Measurements from ENCODE around the gene KCND3. TPM values are rescaled to one million over a fixed set of nuclear protein-coding genes. Genes with fewer than 3 reads are reported as not detected.

Gene KCND3
- total and polyA plus RNA-seq, 4 donors = 1.0 to 27.1 (median 6.1) TPM

DNA sequence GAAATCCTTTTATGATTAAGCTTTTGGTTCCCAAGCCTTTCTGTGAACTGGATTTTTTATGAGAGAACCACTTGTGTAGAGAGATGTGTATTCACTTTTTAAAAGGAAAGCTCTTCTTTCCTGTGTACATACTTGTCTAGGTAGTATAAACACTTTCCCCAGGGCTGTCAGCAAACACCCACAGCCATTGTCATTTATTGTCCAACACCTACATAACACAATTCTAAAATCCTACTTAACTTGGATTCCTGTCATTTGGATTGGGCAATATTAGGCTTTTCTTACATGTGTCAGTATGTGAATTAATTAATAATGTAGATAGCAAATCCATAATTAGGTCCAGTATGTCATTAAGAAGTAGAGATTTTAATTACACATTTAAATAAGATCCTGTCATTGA is 221.4 kb downstream of the KCND3 start:
- Histone ChIP-seq H3K36me3 (ENCODE audit: control insufficient read depth in 4 of 4, insufficient read depth in 3 of 4, low read depth in 1 of 4, low read length in 3 of 4) (peaks cover 2 to 24% (median 19%) of the 10 kb centered on the region in 4 donors), H3K4me3 (ENCODE audit: low read depth in 1 of 3, low read length in 3 of 3) (no peak overlapping the region), H3K9me3 (ENCODE audit: control insufficient read depth in 4 of 4, low read length in 3 of 4) (no peaks in the 10 kb centered on the region), H3K27me3 (ENCODE audit: control insufficient read depth in 4 of 4, insufficient read depth in 4 of 4, low read length in 3 of 4) (no peaks in the 10 kb centered on the region), H3K4me1 (ENCODE audit: control insufficient read depth in 4 of 4, insufficient read depth in 4 of 4, low read length in 3 of 4) (peaks cover 0 to 6% (median 2%) of the 10 kb centered on the region in 4 donors), H3K27ac (ENCODE audit: low read depth in 1 of 2, low read length in 2 of 2) (no peak overlapping the region), H3K9ac (ENCODE audit: low read depth in 1 of 2, low read length in 2 of 2) (peak overlapping the region in 1 of 2 donors; percentile 2)
- TF ChIP-seq CTCF (IDR thresholded peaks at IDR 0.05; ENCODE audit: low read depth, low read length, missing input control) = no peak
- TF ChIP-seq JUND (IDR thresholded peaks at IDR 0.05) = no peak
- TF ChIP-seq RXRA (IDR thresholded peaks at IDR 0.05) = no peak
- TF ChIP-seq NR2F2 (IDR thresholded peaks at IDR 0.05) = no peak
- TF ChIP-seq FOXA2 (IDR thresholded peaks at IDR 0.05) = no peak
- TF ChIP-seq RAD21 (IDR thresholded peaks at IDR 0.05) = no peak
- no peak for TF ChIP-seq TAF1 (conservative IDR thresholded peaks at IDR 0.05)
- TF ChIP-seq HNF4G (IDR thresholded peaks at IDR 0.05) = no peak
- no peak for TF ChIP-seq ATF3 (IDR thresholded peaks at IDR 0.05)
- TF ChIP-seq HNF4A (conservative IDR thresholded peaks at IDR 0.05) = no peak
- TF ChIP-seq YY1 (IDR thresholded peaks at IDR 0.05) = no peak
- DNase-seq (ENCODE audit: low spot score) = no peak

GRCh38 chr1:111762332-111762731 is 227.1 kb downstream of the KCND3 start:
- Histone ChIP-seq H3K27ac (ENCODE audit: low read depth in 1 of 2, low read length in 2 of 2) (no peak overlapping the region), H3K4me3 (ENCODE audit: low read depth in 1 of 3, low read length in 3 of 3) (no peak overlapping the region), H3K27me3 (ENCODE audit: control insufficient read depth in 4 of 4, insufficient read depth in 4 of 4, low read length in 3 of 4) (no peaks in the 10 kb centered on the region), H3K9me3 (ENCODE audit: control insufficient read depth in 4 of 4, low read length in 3 of 4) (no peaks in the 10 kb centered on the region), H3K9ac (ENCODE audit: low read depth in 1 of 2, low read length in 2 of 2) (no peak overlapping the region), H3K4me1 (ENCODE audit: control insufficient read depth in 4 of 4, insufficient read depth in 4 of 4, low read length in 3 of 4) (peaks cover 0 to 14% (median 3%) of the 10 kb centered on the region in 4 donors), H3K36me3 (ENCODE audit: control insufficient read depth in 4 of 4, insufficient read depth in 3 of 4, low read depth in 1 of 4, low read length in 3 of 4) (peaks cover 2 to 31% (median 30%) of the 10 kb centered on the region in 4 donors)
- DNase-seq (ENCODE audit: low spot score) = no peak
- WGBS = 92% methylated on average over 2 of the region's 2 CpGs
- TF ChIP-seq RXRA (IDR thresholded peaks at IDR 0.05) (no peak), HNF4G (IDR thresholded peaks at IDR 0.05) (no peak), FOXA1 (IDR thresholded peaks at IDR 0.05) (no peak), JUND (IDR thresholded peaks at IDR 0.05) (no peak)
- TF ChIP-seq, protein P1, sequence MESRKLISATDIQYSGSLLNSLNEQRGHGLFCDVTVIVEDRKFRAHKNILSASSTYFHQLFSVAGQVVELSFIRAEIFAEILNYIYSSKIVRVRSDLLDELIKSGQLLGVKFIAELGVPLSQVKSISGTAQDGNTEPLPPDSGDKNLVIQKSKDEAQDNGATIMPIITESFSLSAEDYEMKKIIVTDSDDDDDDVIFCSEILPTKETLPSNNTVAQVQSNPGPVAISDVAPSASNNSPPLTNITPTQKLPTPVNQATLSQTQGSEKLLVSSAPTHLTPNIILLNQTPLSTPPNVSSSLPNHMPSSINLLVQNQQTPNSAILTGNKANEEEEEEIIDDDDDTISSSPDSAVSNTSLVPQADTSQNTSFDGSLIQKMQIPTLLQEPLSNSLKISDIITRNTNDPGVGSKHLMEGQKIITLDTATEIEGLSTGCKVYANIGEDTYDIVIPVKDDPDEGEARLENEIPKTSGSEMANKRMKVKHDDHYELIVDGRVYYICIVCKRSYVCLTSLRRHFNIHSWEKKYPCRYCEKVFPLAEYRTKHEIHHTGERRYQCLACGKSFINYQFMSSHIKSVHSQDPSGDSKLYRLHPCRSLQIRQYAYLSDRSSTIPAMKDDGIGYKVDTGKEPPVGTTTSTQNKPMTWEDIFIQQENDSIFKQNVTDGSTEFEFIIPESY (IDR thresholded peaks at IDR 0.05) = no peak
- TF ChIP-seq, protein P2, sequence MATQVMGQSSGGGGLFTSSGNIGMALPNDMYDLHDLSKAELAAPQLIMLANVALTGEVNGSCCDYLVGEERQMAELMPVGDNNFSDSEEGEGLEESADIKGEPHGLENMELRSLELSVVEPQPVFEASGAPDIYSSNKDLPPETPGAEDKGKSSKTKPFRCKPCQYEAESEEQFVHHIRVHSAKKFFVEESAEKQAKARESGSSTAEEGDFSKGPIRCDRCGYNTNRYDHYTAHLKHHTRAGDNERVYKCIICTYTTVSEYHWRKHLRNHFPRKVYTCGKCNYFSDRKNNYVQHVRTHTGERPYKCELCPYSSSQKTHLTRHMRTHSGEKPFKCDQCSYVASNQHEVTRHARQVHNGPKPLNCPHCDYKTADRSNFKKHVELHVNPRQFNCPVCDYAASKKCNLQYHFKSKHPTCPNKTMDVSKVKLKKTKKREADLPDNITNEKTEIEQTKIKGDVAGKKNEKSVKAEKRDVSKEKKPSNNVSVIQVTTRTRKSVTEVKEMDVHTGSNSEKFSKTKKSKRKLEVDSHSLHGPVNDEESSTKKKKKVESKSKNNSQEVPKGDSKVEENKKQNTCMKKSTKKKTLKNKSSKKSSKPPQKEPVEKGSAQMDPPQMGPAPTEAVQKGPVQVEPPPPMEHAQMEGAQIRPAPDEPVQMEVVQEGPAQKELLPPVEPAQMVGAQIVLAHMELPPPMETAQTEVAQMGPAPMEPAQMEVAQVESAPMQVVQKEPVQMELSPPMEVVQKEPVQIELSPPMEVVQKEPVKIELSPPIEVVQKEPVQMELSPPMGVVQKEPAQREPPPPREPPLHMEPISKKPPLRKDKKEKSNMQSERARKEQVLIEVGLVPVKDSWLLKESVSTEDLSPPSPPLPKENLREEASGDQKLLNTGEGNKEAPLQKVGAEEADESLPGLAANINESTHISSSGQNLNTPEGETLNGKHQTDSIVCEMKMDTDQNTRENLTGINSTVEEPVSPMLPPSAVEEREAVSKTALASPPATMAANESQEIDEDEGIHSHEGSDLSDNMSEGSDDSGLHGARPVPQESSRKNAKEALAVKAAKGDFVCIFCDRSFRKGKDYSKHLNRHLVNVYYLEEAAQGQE (IDR thresholded peaks at IDR 0.05) = no peak
